ENCODE results near the gene OR2T27.
"Not testable (repeated sequence)": the region's sequence is repeated elsewhere in the genome, so short reads cannot be mapped to it uniquely, and the experiment has no call there.

OR2T27 gene

GRCh38 chr1:248655354-248655753 is at the start of gene OR2T27:
Gene OR2T27, minus strand, starts transcription at chr1:248655528. Its CDS starts 4,644 bp downstream, at chr1:248650884.
- DNase-seq, result not testable (repeated sequence)

GRCh38 chr1:248704606-248705005 is 49.3 kb upstream of the OR2T27 start:
- no peak for DNase-seq

- no peak for DNase-seq
These were observed 48.3 kb upstream of the OR2T27 start for GRCh38 chr1:248703674-248704073.

GRCh38 chr1:248702714-248703113 is 47.4 kb upstream of the OR2T27 start, which contains the start of gene OR14I1:
Gene OR14I1, minus strand, starts transcription at chr1:248702766.
- DNase-seq, result no peak

- DNase-seq, result no peak
These were observed 43.8 kb upstream of the OR2T27 start for GRCh38 chr1:248699099-248699498.

- DNase-seq, result no peak
These were observed 42.6 kb upstream of the OR2T27 start for GRCh38 chr1:248697907-248698306.

- DNase-seq, result no peak
These were observed 41.4 kb upstream of the OR2T27 start for GRCh38 chr1:248696774-248697173.

- DNase-seq, result no peak
These were observed 40.9 kb upstream of the OR2T27 start for GRCh38 chr1:248696261-248696660.

GRCh38 chr1:248695451-248696132 is 40.3 kb upstream of the OR2T27 start:
- no peak for DNase-seq

- DNase-seq, result no peak
These were observed 36.3 kb upstream of the OR2T27 start for GRCh38 chr1:248691567-248692155.

- no peak for DNase-seq
These were observed 33.4 kb upstream of the OR2T27 start for GRCh38 chr1:248688527-248689298.

- DNase-seq, result no peak
These were observed 31.5 kb upstream of the OR2T27 start for GRCh38 chr1:248686815-248687214.

- no peak for DNase-seq
These were observed 26.3 kb upstream of the OR2T27 start for GRCh38 chr1:248681651-248682050.

GRCh38 chr1:248670003-248670402 is 14.7 kb upstream of the OR2T27 start:
- no peak for DNase-seq

GRCh38 chr1:248663453-248664328 is 8.4 kb upstream of the OR2T27 start:
- DNase-seq, result not testable (repeated sequence)

- not testable (repeated sequence) for DNase-seq
These were observed 1.5 kb upstream of the OR2T27 start for GRCh38 chr1:248656797-248657196.

- not testable (repeated sequence) for DNase-seq
These were observed 6.4 kb downstream of the OR2T27 start for GRCh38 chr1:248648770-248649536.

- not testable (repeated sequence) for DNase-seq
These were observed 10.2 kb downstream of the OR2T27 start, which contains the start of gene OR2T35 for GRCh38 chr1:248645178-248645577. Gene OR2T35, minus strand, starts transcription at chr1:248645278. Its CDS starts 6,020 bp downstream, at chr1:248639258.

GRCh38 chr1:248642971-248643651 is 12.2 kb downstream of the OR2T27 start:
- not testable (repeated sequence) for DNase-seq

GRCh38 chr1:248641583-248641982 is 13.7 kb downstream of the OR2T27 start:
- DNase-seq, result not testable (repeated sequence)

GRCh38 chr1:248640906-248641305 is 14.4 kb downstream of the OR2T27 start:
- not testable (repeated sequence) for DNase-seq
